Measurements from ENCODE around the gene E4F1. TPM values are rescaled to one million over a fixed set of nuclear protein-coding genes. Genes with fewer than 3 reads are reported as not detected.

The E4F1 gene
- total and polyA plus RNA-seq, 2 of the 8 experiments (the other 6 are each of a cell fraction or from before 2014, with no cell fraction given) = 22.2 to 27.0 TPM

DNA sequence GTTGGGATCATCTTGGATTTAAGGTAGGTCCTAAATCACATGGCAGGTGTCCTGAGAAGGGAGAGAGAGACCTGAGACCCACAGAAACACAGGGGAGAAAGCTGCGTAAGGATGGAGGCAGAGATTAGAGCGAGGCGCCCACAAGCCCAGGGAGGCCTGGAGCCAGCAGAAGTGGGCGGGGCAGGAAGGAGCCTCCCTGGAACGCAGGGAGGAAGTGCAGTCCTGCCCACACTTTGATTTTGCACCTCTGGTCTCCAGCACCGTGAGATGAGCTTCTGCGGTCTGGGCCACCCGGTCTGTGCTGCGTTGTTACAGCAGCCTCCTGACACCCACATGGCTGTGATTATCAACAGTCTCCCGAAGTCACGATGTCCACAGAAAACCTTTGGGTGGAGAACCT is 19.2 kb downstream of the E4F1 start:
- H3K4me1 ChIP-seq (replicated peaks in 1 of 4; ENCODE audit: control insufficient read depth in 3 of 4, insufficient read depth in 4 of 4, low read length in 3 of 4) = peaks cover 0 to 9% (median 5%) of the 10 kb centered on the region in 4 experiments; a peak in 4 of 7 replicates
- no peaks in the 10 kb centered on the region for H3K79me2 ChIP-seq (ENCODE audit: control insufficient read depth in 1 of 2, insufficient read depth in 2 of 2, low read length in 2 of 2)
- FAIRE-seq (no peak), DNase-seq (ENCODE audit: low read depth in 1 of 2, low spot score in 2 of 2) (no peak)
- 94% methylated on average over 11 of the region's 11 CpGs; no CpG with 5 or more reads in 1 of the 2 experiments for WGBS, 2 experiments (ENCODE audit: extremely low coverage in 1 of 2, insufficient coverage in 1 of 2, insufficient read length in 1 of 2, insufficient replicate concordance in 2 of 2, low coverage in 1 of 2, low lambda C conversion rate in 2 of 2, missing lambda C conversion rate in 1 of 2)
- no peak overlapping the region for H3K4me3 ChIP-seq (ENCODE audit: extremely low read depth in 1 of 4, insufficient read depth in 2 of 4, low read depth in 3 of 4, low read length in 4 of 4)
- H3K9ac ChIP-seq (replicated peaks in 1 of 4; ENCODE audit: extremely low read depth in 1 of 4, low read depth in 3 of 4, low read length in 3 of 4) = no peak overlapping the region
- H3K23ac ChIP-seq (ENCODE audit: insufficient read length) = no peak overlapping the region
- H2BK15ac ChIP-seq (ENCODE audit: low read length) = no peak overlapping the region
- no peak overlapping the region for H4K8ac ChIP-seq (ENCODE audit: extremely low read depth, insufficient read depth, low read length)
- no peak for TF ChIP-seq ASH2L (IDR thresholded peaks at IDR 0.05; ENCODE audit: low read length)
- TF ChIP-seq KDM1A (IDR thresholded peaks at IDR 0.05; ENCODE audit: borderline replicate concordance, low read length) = no peak
- no peak for TF ChIP-seq RBBP5 (IDR thresholded peaks at IDR 0.05; ENCODE audit: borderline replicate concordance, low read depth, low read length)
- no peak for TF ChIP-seq CTBP2 (IDR thresholded peaks at IDR 0.05; ENCODE audit: borderline replicate concordance, insufficient read depth, insufficient read length, low read length)
- no peak for TF ChIP-seq SAP30 (IDR thresholded peaks at IDR 0.05; ENCODE audit: insufficient read depth, insufficient replicate concordance, low read length)
- TF ChIP-seq, protein P1, sequence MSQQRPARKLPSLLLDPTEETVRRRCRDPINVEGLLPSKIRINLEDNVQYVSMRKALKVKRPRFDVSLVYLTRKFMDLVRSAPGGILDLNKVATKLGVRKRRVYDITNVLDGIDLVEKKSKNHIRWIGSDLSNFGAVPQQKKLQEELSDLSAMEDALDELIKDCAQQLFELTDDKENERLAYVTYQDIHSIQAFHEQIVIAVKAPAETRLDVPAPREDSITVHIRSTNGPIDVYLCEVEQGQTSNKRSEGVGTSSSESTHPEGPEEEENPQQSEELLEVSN (IDR thresholded peaks at IDR 0.05) = no peak
- peaks cover 4% of the 10 kb centered on the region; the same call in 1 of the 2 replicates for H3K23me2 ChIP-seq (ENCODE audit: low read depth, low read length)
- H2BK5ac ChIP-seq (ENCODE audit: low read depth, low read length) = no peak overlapping the region
- H3K4me2 ChIP-seq (ENCODE audit: insufficient read depth in 1 of 2, low read depth in 2 of 2, low read length in 2 of 2) = no peak overlapping the region
- H3K27ac ChIP-seq (ENCODE audit: low read depth, low read length) = no peak overlapping the region
- no peak overlapping the region for H2BK20ac ChIP-seq (ENCODE audit: low read length)
- no peak overlapping the region for H3K56ac ChIP-seq (replicated peaks; ENCODE audit: insufficient read length, low read depth, low read length)
- no peak overlapping the region for H2AK5ac ChIP-seq (ENCODE audit: low read depth, low read length)
- no peak overlapping the region for H2BK120ac ChIP-seq (replicated peaks; ENCODE audit: low read depth, low read length)
- no peak overlapping the region for H2AFZ ChIP-seq (ENCODE audit: low read length)
- H3K9me3 ChIP-seq (ENCODE audit: insufficient read depth in 2 of 2, low read depth in 1 of 2, low read length in 1 of 2) = no peaks in the 10 kb centered on the region
- no peak overlapping the region for H4K5ac ChIP-seq (ENCODE audit: insufficient read length, low read depth, low read length)
- H3K36me3 ChIP-seq (ENCODE audit: control insufficient read depth in 2 of 4, insufficient read depth in 4 of 4, low read length in 3 of 4) = peaks cover 18 to 41% (median 32%) of the 10 kb centered on the region in 4 experiments
- POLR2A ChIA-PET (ENCODE audit: partially characterized antibody) = interaction anchor here (0.6 to 8.6 kb wide), 7 partner anchors 11 to 161 kb away, joined by 3 to 181 read pairs (median 3); partner anchors contain the start of genes ECI1 and TRAF7
- CTCF ChIA-PET (ENCODE audit: partially characterized antibody) = interaction anchor here (0.5 to 1.8 kb wide), 3 partner anchors 10 to 198 kb away, joined by 3 to 10 read pairs (median 3); no protein-coding TSS in a partner anchor
- H4K91ac ChIP-seq (replicated peaks; ENCODE audit: insufficient read length, low read length) = no peak overlapping the region
- H3K79me1 ChIP-seq (ENCODE audit: low read depth, low read length) = no peaks in the 10 kb centered on the region; the same call in 1 of the 2 replicates
- H3K18ac ChIP-seq (ENCODE audit: extremely low read depth, low read length) = no peak overlapping the region
- no peak overlapping the region for H2BK12ac ChIP-seq (ENCODE audit: low read depth, low read length)
- H3K4ac ChIP-seq (replicated peaks; ENCODE audit: insufficient read length, low read depth, low read length) = no peak overlapping the region
- no peak overlapping the region for H3K14ac ChIP-seq (ENCODE audit: insufficient read length)
- peaks cover 4 to 20% of the 10 kb centered on the region in 2 experiments for H4K20me1 ChIP-seq (replicated peaks in 1 of 2; ENCODE audit: control insufficient read depth in 1 of 2, insufficient read depth in 2 of 2, low read length in 2 of 2)
- peaks cover 0 to 7% (median 5%) of the 10 kb centered on the region in 4 experiments; a peak in 4 of 7 replicates for H3K27me3 ChIP-seq (replicated peaks in 1 of 4; ENCODE audit: control insufficient read depth in 3 of 4, extremely low read depth in 1 of 4, insufficient read depth in 3 of 4, low read length in 3 of 4)
